Measurements from ENCODE around the gene TSPAN5. TPM values are rescaled to one million over a fixed set of nuclear protein-coding genes. Genes with fewer than 3 reads are reported as not detected.

Gene TSPAN5
- total and polyA plus RNA-seq, 5 donors from 2014 or later = 21.2 to 52.7 (median 39.8) TPM

- peak overlapping the region in 1 of 4 donors; percentile 21 for H3K4me3 Mint-ChIP-seq
- Histone ChIP-seq H3K27ac (ENCODE audit: insufficient read depth, low read length, poor library complexity, severe bottlenecking) (no peak overlapping the region), H3K27me3 (ENCODE audit: control insufficient read depth, insufficient read depth, low read length) (no peaks in the 10 kb centered on the region), H3K4me3 (ENCODE audit: low read depth, low read length) (no peak overlapping the region), H3K36me3 (ENCODE audit: control insufficient read depth, insufficient read depth, low read length) (peaks cover 13% of the 10 kb centered on the region), H3K4me1 (ENCODE audit: control insufficient read depth, insufficient read depth, low read length, poor library complexity, severe bottlenecking) (no peaks in the 10 kb centered on the region), H3K9me3 (ENCODE audit: control insufficient read depth in 2 of 2, low read length in 2 of 2) (no peaks in the 10 kb centered on the region)
- peaks cover 15% of the 10 kb centered on the region for H3K36me3 Mint-ChIP-seq
- no peaks in the 10 kb centered on the region for H3K9me3 Mint-ChIP-seq
- peak overlapping the region in 2 of 3 donors; percentile 59 to 85 for H3K27ac Mint-ChIP-seq
- no peaks in the 10 kb centered on the region for H3K27me3 Mint-ChIP-seq
- peaks cover 19 to 60% (median 41%) of the 10 kb centered on the region in 4 donors for H3K4me1 Mint-ChIP-seq
- no peak for ATAC-seq (ENCODE audit: low read depth in 2 of 2)
- DNase-seq = no peak
Measured at GRCh38 chr4:98570151-98570797, 88.1 kb downstream of the TSPAN5 start.

- Mint-ChIP-seq H3K27me3 (no peaks in the 10 kb centered on the region), H3K9me3 (no peaks in the 10 kb centered on the region), H3K27ac (peak overlapping the region in 1 of 3 donors; percentile 85), H3K4me3 (no peak overlapping the region), H3K36me3 (peaks cover 8% of the 10 kb centered on the region), H3K4me1 (peaks cover 21 to 63% (median 40%) of the 10 kb centered on the region in 4 donors)
- Histone ChIP-seq H3K27ac (ENCODE audit: insufficient read depth, low read length, poor library complexity, severe bottlenecking) (no peak overlapping the region), H3K4me3 (ENCODE audit: low read depth, low read length) (no peak overlapping the region), H3K9me3 (ENCODE audit: control insufficient read depth in 2 of 2, low read length in 2 of 2) (no peaks in the 10 kb centered on the region), H3K4me1 (ENCODE audit: control insufficient read depth, insufficient read depth, low read length, poor library complexity, severe bottlenecking) (no peaks in the 10 kb centered on the region), H3K36me3 (ENCODE audit: control insufficient read depth, insufficient read depth, low read length) (peaks cover 4% of the 10 kb centered on the region), H3K27me3 (ENCODE audit: control insufficient read depth, insufficient read depth, low read length) (no peaks in the 10 kb centered on the region)
- ATAC-seq (ENCODE audit: low read depth in 2 of 2) (no peak), DNase-seq (no peak)
Measured at GRCh38 chr4:98568941-98569663, 89.3 kb downstream of the TSPAN5 start.

- Histone ChIP-seq H3K4me3 (ENCODE audit: low read depth, low read length) (no peak overlapping the region), H3K27me3 (ENCODE audit: control insufficient read depth, insufficient read depth, low read length) (no peaks in the 10 kb centered on the region), H3K9me3 (ENCODE audit: control insufficient read depth in 2 of 2, low read length in 2 of 2) (no peaks in the 10 kb centered on the region), H3K4me1 (ENCODE audit: control insufficient read depth, insufficient read depth, low read length, poor library complexity, severe bottlenecking) (no peaks in the 10 kb centered on the region), H3K36me3 (ENCODE audit: control insufficient read depth, insufficient read depth, low read length) (peaks cover 4% of the 10 kb centered on the region), H3K27ac (ENCODE audit: insufficient read depth, low read length, poor library complexity, severe bottlenecking) (no peak overlapping the region)
- ATAC-seq (ENCODE audit: low read depth in 2 of 2) (no peak), DNase-seq (no peak)
- H3K4me3 Mint-ChIP-seq = no peak overlapping the region
- H3K4me1 Mint-ChIP-seq = peaks cover 21 to 64% (median 34%) of the 10 kb centered on the region in 4 donors
- H3K27ac Mint-ChIP-seq = peak overlapping the region in 2 of 3 donors; percentile 15 to 94
- H3K27me3 Mint-ChIP-seq = no peaks in the 10 kb centered on the region
- no peaks in the 10 kb centered on the region for H3K9me3 Mint-ChIP-seq
- H3K36me3 Mint-ChIP-seq = no peaks in the 10 kb centered on the region
Measured at GRCh38 chr4:98567611-98568010, 90.8 kb downstream of the TSPAN5 start.

- H3K9me3 ChIP-seq (ENCODE audit: control insufficient read depth in 2 of 2, low read length in 2 of 2) = no peaks in the 10 kb centered on the region
- no peaks in the 10 kb centered on the region for H3K27me3 Mint-ChIP-seq
- no peak overlapping the region for H3K27ac ChIP-seq (ENCODE audit: insufficient read depth, low read length, poor library complexity, severe bottlenecking)
- H3K4me1 ChIP-seq (ENCODE audit: control insufficient read depth, insufficient read depth, low read length, poor library complexity, severe bottlenecking) = no peaks in the 10 kb centered on the region
- no peak overlapping the region for H3K4me3 ChIP-seq (ENCODE audit: low read depth, low read length)
- H3K36me3 ChIP-seq (ENCODE audit: control insufficient read depth, insufficient read depth, low read length) = peaks cover 4% of the 10 kb centered on the region
- H3K27me3 ChIP-seq (ENCODE audit: control insufficient read depth, insufficient read depth, low read length) = no peaks in the 10 kb centered on the region
- no peaks in the 10 kb centered on the region for H3K9me3 Mint-ChIP-seq
- peak overlapping the region; percentile 6 to 58 (median 44) for H3K27ac Mint-ChIP-seq
- peaks cover 25 to 68% (median 36%) of the 10 kb centered on the region in 4 donors for H3K4me1 Mint-ChIP-seq
- DNase-seq (no peak), ATAC-seq (ENCODE audit: low read depth in 2 of 2) (no peak)
- H3K4me3 Mint-ChIP-seq = no peak overlapping the region
- H3K36me3 Mint-ChIP-seq = peaks cover 7% of the 10 kb centered on the region
Measured at GRCh38 chr4:98566361-98567008, 91.9 kb downstream of the TSPAN5 start.

GRCh38 chr4:98565681-98566301, 92.6 kb downstream of the TSPAN5 start:
- H3K27me3 ChIP-seq (ENCODE audit: control insufficient read depth, insufficient read depth, low read length) = no peaks in the 10 kb centered on the region
- no peak overlapping the region for H3K27ac ChIP-seq (ENCODE audit: insufficient read depth, low read length, poor library complexity, severe bottlenecking)
- H3K4me1 ChIP-seq (ENCODE audit: control insufficient read depth, insufficient read depth, low read length, poor library complexity, severe bottlenecking) = no peaks in the 10 kb centered on the region
- Mint-ChIP-seq H3K27me3 (no peaks in the 10 kb centered on the region), H3K4me3 (no peak overlapping the region), H3K27ac (peak overlapping the region in 1 of 3 donors; percentile 6), H3K36me3 (peaks cover 8% of the 10 kb centered on the region), H3K4me1 (peaks cover 23 to 66% (median 34%) of the 10 kb centered on the region in 4 donors), H3K9me3 (no peaks in the 10 kb centered on the region)
- DNase-seq = no peak
- no peak overlapping the region for H3K4me3 ChIP-seq (ENCODE audit: low read depth, low read length)
- H3K9me3 ChIP-seq (ENCODE audit: control insufficient read depth in 2 of 2, low read length in 2 of 2) = no peaks in the 10 kb centered on the region
- peaks cover 4% of the 10 kb centered on the region for H3K36me3 ChIP-seq (ENCODE audit: control insufficient read depth, insufficient read depth, low read length)
- no peak for ATAC-seq (ENCODE audit: low read depth in 2 of 2)

- Histone ChIP-seq H3K27ac (ENCODE audit: insufficient read depth, low read length, poor library complexity, severe bottlenecking) (no peak overlapping the region), H3K4me3 (ENCODE audit: low read depth, low read length) (no peak overlapping the region), H3K9me3 (ENCODE audit: control insufficient read depth in 2 of 2, low read length in 2 of 2) (no peaks in the 10 kb centered on the region), H3K4me1 (ENCODE audit: control insufficient read depth, insufficient read depth, low read length, poor library complexity, severe bottlenecking) (no peaks in the 10 kb centered on the region), H3K27me3 (ENCODE audit: control insufficient read depth, insufficient read depth, low read length) (no peaks in the 10 kb centered on the region), H3K36me3 (ENCODE audit: control insufficient read depth, insufficient read depth, low read length) (peaks cover 4% of the 10 kb centered on the region)
- no peaks in the 10 kb centered on the region for H3K9me3 Mint-ChIP-seq
- peak overlapping the region in 2 of 3 donors; percentile 47 to 61 for H3K27ac Mint-ChIP-seq
- H3K4me3 Mint-ChIP-seq = no peak overlapping the region
- DNase-seq = no peak
- peaks cover 13 to 63% (median 28%) of the 10 kb centered on the region in 4 donors for H3K4me1 Mint-ChIP-seq
- H3K27me3 Mint-ChIP-seq = no peaks in the 10 kb centered on the region
- H3K36me3 Mint-ChIP-seq = peaks cover 8% of the 10 kb centered on the region
- ATAC-seq (ENCODE audit: low read depth in 2 of 2) = no peak
Measured at GRCh38 chr4:98564852-98565251, 93.6 kb downstream of the TSPAN5 start.

- Mint-ChIP-seq H3K4me1 (peaks cover 24 to 68% (median 31%) of the 10 kb centered on the region in 4 donors), H3K4me3 (no peak overlapping the region), H3K36me3 (peaks cover 8% of the 10 kb centered on the region), H3K27me3 (no peaks in the 10 kb centered on the region), H3K27ac (peak overlapping the region in 1 of 3 donors; percentile 70), H3K9me3 (no peaks in the 10 kb centered on the region)
- Histone ChIP-seq H3K9me3 (ENCODE audit: control insufficient read depth in 2 of 2, low read length in 2 of 2) (no peaks in the 10 kb centered on the region), H3K4me3 (ENCODE audit: low read depth, low read length) (no peak overlapping the region), H3K4me1 (ENCODE audit: control insufficient read depth, insufficient read depth, low read length, poor library complexity, severe bottlenecking) (peaks cover 4% of the 10 kb centered on the region), H3K27me3 (ENCODE audit: control insufficient read depth, insufficient read depth, low read length) (no peaks in the 10 kb centered on the region), H3K27ac (ENCODE audit: insufficient read depth, low read length, poor library complexity, severe bottlenecking) (no peak overlapping the region), H3K36me3 (ENCODE audit: control insufficient read depth, insufficient read depth, low read length) (no peaks in the 10 kb centered on the region)
- DNase-seq (no peak), ATAC-seq (ENCODE audit: low read depth in 2 of 2) (no peak)
Measured at GRCh38 chr4:98560321-98560720, 98.1 kb downstream of the TSPAN5 start.

Data from CD4-positive, CD25-positive, alpha-beta regulatory T cell (primary cell).